SKM-1 treated with dmso at 0.1 percent for 144 hours (cell line): ENCODE measurements around the gene ZNF330.

Experiments used
- DNase-seq: peaks from one replicate; lab custom pipeline; 2025; ENCODE audit not compliant: unreplicated experiment; lab: John Stamatoyannopoulos, UW

The ZNF330 gene

DNA sequence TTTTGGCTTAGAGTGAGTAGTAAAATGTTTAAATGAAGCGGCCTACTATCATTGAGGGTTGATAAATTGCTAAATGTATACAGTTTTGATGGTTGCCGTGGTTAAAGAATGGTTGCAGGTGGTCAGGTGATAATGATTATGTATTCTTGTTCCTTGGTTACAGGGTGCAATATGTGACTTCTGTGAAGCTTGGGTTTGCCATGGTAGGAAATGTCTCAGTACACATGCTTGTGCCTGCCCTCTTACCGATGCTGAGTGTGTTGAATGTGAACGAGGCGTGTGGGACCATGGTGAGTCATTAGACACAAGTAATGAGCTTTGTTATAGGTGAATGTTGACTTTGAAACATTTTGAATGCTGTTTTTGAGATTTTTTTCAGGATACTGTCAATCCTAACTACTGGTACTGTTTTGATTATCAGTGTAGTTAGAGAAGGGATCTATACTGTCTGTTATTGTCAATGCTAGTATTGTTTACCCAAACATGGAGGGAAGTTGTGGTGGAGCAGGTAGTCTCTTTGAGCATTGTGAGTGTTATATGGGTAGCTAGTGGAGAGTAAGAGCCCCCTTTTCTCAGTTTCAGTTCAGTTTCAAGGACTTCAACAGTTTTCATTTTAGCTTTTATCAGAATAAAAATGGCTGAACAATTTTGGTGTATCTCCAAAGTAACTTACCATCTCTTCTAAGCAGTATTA, 8.9 kb downstream of the ZNF330 start:
- no peak for DNase-seq

- DNase-seq, result no peak
Observed at GRCh38 chr4:141233673-141234072, 13.0 kb downstream of the ZNF330 start.

DNA sequence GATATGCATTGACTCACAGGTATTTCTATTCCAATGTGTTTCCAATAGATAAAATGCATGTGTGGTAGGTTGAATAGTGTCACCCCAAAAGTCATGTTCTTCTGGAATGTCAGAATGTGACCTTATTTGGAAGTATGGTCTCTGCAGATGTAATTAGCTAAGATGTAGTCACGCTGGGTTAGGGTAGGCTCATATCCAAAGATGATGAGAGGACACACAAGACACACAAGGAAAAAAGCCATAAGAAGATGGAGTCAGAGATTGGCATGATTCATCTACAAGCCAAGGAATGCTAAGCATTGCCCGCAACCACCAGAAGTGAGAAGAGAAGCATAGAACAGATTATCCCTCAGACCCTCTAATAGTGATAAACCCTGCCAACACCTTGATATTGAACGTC, 17.5 kb downstream of the ZNF330 start:
- no peak for DNase-seq

- no peak for DNase-seq
Observed at GRCh38 chr4:141240259-141240658, 19.6 kb downstream of the ZNF330 start.

DNA sequence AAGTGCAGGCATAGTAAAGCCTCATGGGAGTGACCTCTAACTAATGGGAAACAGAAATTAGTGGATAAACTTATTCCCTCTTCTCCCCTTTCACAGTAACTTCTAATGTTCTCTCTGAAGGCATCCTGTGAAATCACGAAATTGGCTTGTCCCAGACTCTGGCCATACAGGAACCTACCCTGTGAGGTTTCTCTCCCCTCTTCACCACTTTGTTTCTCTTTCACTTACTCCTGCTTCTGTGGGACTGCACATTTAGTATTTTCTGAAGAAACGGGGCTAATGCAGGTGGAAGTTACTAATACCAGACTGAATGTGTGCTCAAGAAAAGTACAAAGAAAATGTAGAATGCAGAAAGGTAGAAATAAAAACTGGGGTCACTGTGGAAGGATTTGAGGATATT, 20.0 kb downstream of the ZNF330 start:
- DNase-seq, result no peak

- DNase-seq, result no peak
Observed at GRCh38 chr4:141241986-141242385, 21.3 kb downstream of the ZNF330 start.

- no peak for DNase-seq
Observed at GRCh38 chr4:141244419-141244818, 23.7 kb downstream of the ZNF330 start.

GRCh38 chr4:141246243-141246642, 25.5 kb downstream of the ZNF330 start:
- no peak for DNase-seq

DNA sequence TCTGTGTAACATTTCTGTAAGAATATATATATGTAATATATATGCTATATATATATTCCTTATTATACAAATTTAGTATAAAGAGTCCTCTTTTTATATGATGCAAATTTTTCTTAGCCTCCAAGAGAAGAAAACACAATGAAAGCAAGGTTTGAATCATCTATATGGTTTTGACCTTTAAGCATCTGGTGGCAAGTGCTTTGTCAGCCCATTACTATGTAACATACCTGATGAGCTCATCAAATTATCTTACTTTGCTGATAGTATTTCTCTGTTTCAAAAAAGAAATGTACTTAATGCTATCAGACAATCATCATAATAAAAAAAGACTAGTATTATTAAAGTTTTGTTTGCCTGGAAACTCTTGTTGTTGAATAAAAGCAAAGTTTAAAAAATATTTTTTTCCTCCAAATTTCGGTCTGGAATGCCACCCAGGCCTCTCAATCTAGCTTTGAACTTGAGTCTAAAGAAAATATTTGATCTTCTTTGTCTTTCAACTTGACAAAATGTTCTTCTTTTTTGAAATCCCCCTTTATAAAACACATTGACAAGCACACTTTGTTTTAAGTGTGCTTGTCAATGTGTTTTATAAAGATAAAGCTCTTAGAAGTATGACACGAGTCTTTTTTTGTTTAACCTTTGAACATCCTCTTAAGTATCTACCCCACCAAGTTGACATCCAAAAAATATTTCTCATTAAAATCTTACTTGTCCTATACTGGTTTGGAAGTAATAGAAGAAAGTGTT, 26.2 kb downstream of the ZNF330 start:
- DNase-seq, result no peak

DNA sequence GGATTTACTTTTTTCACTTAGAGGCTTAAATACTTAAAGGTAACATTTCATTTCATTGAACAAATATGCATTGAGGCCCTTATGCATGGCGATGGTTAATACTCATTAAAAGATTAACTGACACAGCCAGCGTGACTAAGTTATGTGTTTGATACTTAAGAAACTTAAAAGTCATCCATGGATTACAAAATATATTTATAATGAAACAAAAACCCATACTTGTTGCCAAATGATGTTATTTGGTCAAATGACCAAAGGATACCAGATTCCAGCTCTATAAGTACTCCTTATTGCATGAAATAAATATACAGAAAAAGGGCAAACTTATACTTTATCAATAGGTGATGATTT, 26.7 kb downstream of the ZNF330 start:
- no peak for DNase-seq

DNA sequence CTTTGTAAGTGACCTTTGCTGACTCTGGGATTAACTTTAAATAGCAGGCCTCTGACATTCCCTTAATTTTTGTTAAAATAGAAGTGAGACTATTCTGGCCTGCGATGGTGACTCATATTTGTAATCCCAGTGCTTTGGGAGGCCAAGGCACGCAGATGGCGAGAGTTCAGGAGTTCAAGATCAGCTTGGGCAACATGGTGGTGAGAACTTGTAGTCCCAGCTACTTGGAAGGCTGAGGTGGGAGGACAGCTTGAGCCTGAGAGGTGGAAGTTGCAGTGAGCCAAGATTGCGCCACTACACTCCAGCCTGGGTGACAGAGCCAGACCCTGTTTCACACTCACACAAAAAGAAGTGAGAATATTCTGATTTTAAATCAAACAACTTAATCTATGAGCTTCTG, 27.3 kb downstream of the ZNF330 start:
- DNase-seq, result peak; percentile 86

- no peak for DNase-seq
Observed at GRCh38 chr4:141248486-141248885, 27.8 kb downstream of the ZNF330 start.

- DNase-seq, result no peak
Observed at GRCh38 chr4:141254326-141254725, 33.6 kb downstream of the ZNF330 start.

DNA sequence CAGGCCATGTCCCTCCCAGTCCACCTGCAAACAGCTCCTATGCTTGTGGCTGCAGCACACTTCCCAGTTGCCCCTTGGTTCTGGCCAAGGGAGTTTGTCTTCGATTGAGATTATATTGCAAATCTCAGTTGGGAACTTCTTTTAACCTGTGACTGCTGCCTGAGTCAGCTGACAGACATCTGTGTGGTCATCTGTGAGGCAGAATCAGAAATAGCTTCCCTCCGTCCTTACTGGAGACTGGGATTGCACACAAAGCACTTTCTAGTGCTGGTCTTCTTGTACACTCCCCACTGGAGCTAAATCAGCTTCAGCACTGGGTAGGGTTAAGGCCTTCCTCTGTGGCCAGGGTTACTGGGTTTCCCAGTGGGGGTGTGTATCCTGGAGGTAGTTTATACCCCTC, 34.3 kb downstream of the ZNF330 start:
- DNase-seq, result no peak

DNA sequence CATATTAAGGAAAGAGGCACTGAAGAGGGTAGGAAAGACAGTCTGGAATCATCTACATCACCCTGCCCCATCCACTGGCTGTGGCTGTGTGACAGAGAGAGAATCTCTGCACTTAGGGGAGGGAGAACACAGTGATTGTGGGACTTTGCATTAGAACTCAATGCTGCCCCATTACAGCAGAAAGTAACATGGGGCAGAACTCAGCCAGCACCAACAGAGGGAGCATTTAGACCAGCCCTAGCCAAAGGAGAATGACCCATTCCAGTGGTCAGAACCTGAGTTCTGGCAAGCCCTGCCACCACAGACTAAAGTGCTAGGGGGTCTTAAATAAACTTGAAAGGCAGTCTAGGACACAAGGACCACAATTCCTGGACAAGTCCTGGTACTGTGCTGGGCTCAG, 37.9 kb downstream of the ZNF330 start:
- no peak for DNase-seq

GRCh38 chr4:141275834-141276233, 55.1 kb downstream of the ZNF330 start:
- DNase-seq, result no peak

GRCh38 chr4:141283152-141283551, 62.5 kb downstream of the ZNF330 start:
- DNase-seq, result no peak

DNA sequence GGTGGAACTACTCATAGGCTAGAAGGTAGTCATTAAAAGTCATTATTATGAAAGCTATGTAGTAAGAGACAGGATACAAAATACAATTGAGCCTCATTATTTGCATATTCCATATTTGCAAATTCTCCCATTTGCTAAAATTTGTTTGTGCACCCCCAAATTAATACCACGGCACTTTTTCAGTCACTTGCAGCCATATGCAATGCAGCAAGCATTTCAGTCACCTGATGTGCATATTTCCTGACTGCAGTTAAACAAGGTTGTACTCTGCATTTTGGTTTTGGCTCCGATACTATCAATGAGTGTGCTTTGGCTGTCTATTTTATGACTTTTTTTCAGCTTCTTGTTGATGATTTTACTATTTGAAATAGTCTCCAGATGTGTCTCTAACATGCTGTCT, 62.9 kb downstream of the ZNF330 start:
- no peak for DNase-seq
